SK-N-SH (cell line): Measurements from ENCODE around the gene ASCC2.

Experiments
- POLR2AphosphoS5 ChIP-seq: IDR thresholded peaks from 2 replicates; pipeline ENCODE4 v1.6.1; 2012; ENCODE audit warnings: low read depth, low read length
- RAD21 ChIP-seq: IDR thresholded peaks from 2 replicates; pipeline ENCODE4 v1.6.1; 2012; ENCODE audit warnings: mild to moderate bottlenecking, low read length
- USF1 ChIP-seq: IDR thresholded peaks from 2 replicates; pipeline ENCODE4 v1.4.0; 2012; ENCODE audit warnings: low read depth, borderline replicate concordance
- YY1 ChIP-seq: IDR thresholded peaks from 2 replicates; pipeline ENCODE4 v1.4.0; 2012; ENCODE audit warnings: low read depth, mild to moderate bottlenecking

- TF ChIP-seq YY1, result no peak
- no peak for TF ChIP-seq RAD21
- TF ChIP-seq POLR2AphosphoS5, result no peak
- TF ChIP-seq USF1, result no peak
Measured at GRCh38 chr22:29751669-29752068, 86.4 kb downstream of the ASCC2 start.
